HEK293 (cell line): ENCODE results near the gene CCM2.

ENCODE experiments used
- CTCF ChIA-PET: fragments of 350-600 bp; formaldehyde crosslinking; extraction: SDS; loops from one replicate; lab custom pipeline; 2021; ENCODE audit warnings: antibody characterized with exemption; lab: Yijun Ruan, JAX
- POLR2A ChIA-PET: fragments of 300-600 bp; formaldehyde crosslinking; extraction: SDS; loops from one replicate; lab custom pipeline; 2020; ENCODE audit warnings: antibody characterized with exemption, inconsistent platforms; lab: Yijun Ruan, JAX
- H3K27ac ChIP-seq: fragments of 200-500 bp; sonication (Bioruptor generic); 2 replicates; pipeline ENCODE4 v1.5.1; 2014; ENCODE audit warnings: low read depth, low read length, control low read depth, inconsistent platforms; ENCODE audit errors: extremely low read depth
- H3K36me3 ChIP-seq, 2 experiments: fragments of 200-500 bp in 1 of 2; sonication (Bioruptor generic) in 1 of 2; 1 replicate in 1 of 2; 2 replicates in 1 of 2; pipeline ENCODE4 v1.5.1; 2014 to 2017; ENCODE audit warnings: inconsistent platforms in 2 of 2, low read length in 2 of 2; ENCODE audit not compliant: control insufficient read depth in 2 of 2, insufficient read depth in 1 of 2
- H3K4me1 ChIP-seq: fragments of 200-500 bp; sonication (Bioruptor generic); 2 replicates; pipeline ENCODE4 v1.5.1; 2014; ENCODE audit warnings: mild to moderate bottlenecking, low read length, inconsistent platforms; ENCODE audit not compliant: control insufficient read depth, insufficient read depth
- H3K4me3 ChIP-seq: 2 replicates; pipeline ENCODE4 v1.5.1; 2011; ENCODE audit warnings: low read depth, mild to moderate bottlenecking, control low read depth, low read length, moderate library complexity
- H3K9me3 ChIP-seq: fragments of 200-500 bp; sonication (Bioruptor generic); 2 replicates; pipeline ENCODE4 v1.5.1; 2014; ENCODE audit warnings: low read depth, low read length, inconsistent platforms; ENCODE audit not compliant: control insufficient read depth, insufficient read depth
- CTCF ChIP-seq: fragments of 450-650 bp; formaldehyde crosslinking; IDR thresholded peaks from 2 replicates; pipeline ENCODE4 v1.5.1; 2016; ENCODE audit warnings: missing biosample characterization, missing genetic modification characterization
- EGR2 ChIP-seq: fragments of 450-650 bp; formaldehyde crosslinking; IDR thresholded peaks from 2 replicates; pipeline ENCODE4 v1.5.1; 2016; ENCODE audit warnings: low read depth, missing biosample characterization, missing genetic modification characterization
- GFI1B ChIP-seq: fragments of 450-650 bp; formaldehyde crosslinking; IDR thresholded peaks from 2 replicates; pipeline ENCODE4 v1.5.1; 2016; ENCODE audit warnings: missing biosample characterization, missing genetic modification characterization
- PBX3 ChIP-seq: sonication (generic); formaldehyde crosslinking; IDR thresholded peaks from 2 replicates; pipeline ENCODE4 v1.8.1; 2022; ENCODE audit warnings: mild to moderate bottlenecking, moderate library complexity, missing genetic modification reagents
- SCRT1 ChIP-seq: fragments of 450-650 bp; formaldehyde crosslinking; IDR thresholded peaks from 2 replicates; pipeline ENCODE4 v1.5.1; 2016; ENCODE audit warnings: missing biosample characterization, missing genetic modification characterization, borderline replicate concordance
- SCRT2 ChIP-seq: fragments of 450-650 bp; formaldehyde crosslinking; IDR thresholded peaks from 2 replicates; pipeline ENCODE4 v1.5.1; 2016; ENCODE audit warnings: missing biosample characterization, missing genetic modification characterization
- ZBTB20 ChIP-seq: fragments of 450-650 bp; formaldehyde crosslinking; IDR thresholded peaks from 2 replicates; pipeline ENCODE4 v1.5.1; 2016; ENCODE audit warnings: missing biosample characterization, missing genetic modification characterization
- ZNF2 ChIP-seq: fragments of 450-650 bp; formaldehyde crosslinking; IDR thresholded peaks from 2 replicates; pipeline ENCODE4 v1.5.1; 2016; ENCODE audit warnings: missing biosample characterization, missing genetic modification characterization
- ZNF362 ChIP-seq: fragments of 450-650 bp; formaldehyde crosslinking; IDR thresholded peaks from 2 replicates; pipeline ENCODE4 v1.5.1; 2016; ENCODE audit warnings: missing biosample characterization, missing genetic modification characterization
- ZNF488 ChIP-seq: fragments of 450-650 bp; formaldehyde crosslinking; IDR thresholded peaks from 2 replicates; pipeline ENCODE4 v1.5.1; 2016; ENCODE audit warnings: missing biosample characterization, missing genetic modification characterization
- ZNF664 ChIP-seq: fragments of 450-650 bp; formaldehyde crosslinking; IDR thresholded peaks from 2 replicates; pipeline ENCODE4 v1.5.1; 2016; ENCODE audit warnings: missing biosample characterization, missing genetic modification characterization
- ZNF837 ChIP-seq: fragments of 450-650 bp; formaldehyde crosslinking; IDR thresholded peaks from 2 replicates; pipeline ENCODE4 v1.5.1; 2016; ENCODE audit warnings: missing biosample characterization, missing genetic modification characterization

Gene CCM2

GRCh38 chr7:45103958-45104843 is 104.2 kb downstream of the CCM2 start:
- CTCF ChIA-PET, result interaction anchor here (1.0 to 1.2 kb wide), 2 partner anchors 31 to 32 kb away, joined by 3 read pairs; no protein-coding TSS in a partner anchor
- Histone ChIP-seq H3K9me3 (no peaks in the 10 kb centered on the region), H3K27ac (no peak overlapping the region), H3K4me1 (no peaks in the 10 kb centered on the region), H3K36me3 (peaks cover 10 to 100% of the 10 kb centered on the region in 2 experiments), H3K4me3 (no peak overlapping the region)
- TF ChIP-seq PBX3 (CRISPR knock-in tag) (no peak), ZNF362 (no peak), ZNF837 (tag by site-specific recombination) (no peak), ZNF2 (tag by site-specific recombination) (no peak), EGR2 (tag by site-specific recombination) (no peak), ZNF488 (tag by site-specific recombination) (no peak), CTCF (no peak)
- POLR2A ChIA-PET, result interaction anchor here (0.9 kb wide), 1 partner anchor 103 kb away, joined by 3 read pairs; no protein-coding TSS in a partner anchor

GRCh38 chr7:45104844-45105587 is 105.0 kb downstream of the CCM2 start:
- Histone ChIP-seq H3K4me1 (no peaks in the 10 kb centered on the region), H3K27ac (no peak overlapping the region)
- CTCF ChIA-PET, result interaction anchor here (0.6 to 1.2 kb wide), 2 partner anchors 12 to 31 kb away, joined by 3 read pairs; no protein-coding TSS in a partner anchor
- TF ChIP-seq SCRT2 (tag by site-specific recombination), result peak; percentile 90
- TF ChIP-seq SCRT1 (tag by site-specific recombination), result peak; percentile 81
- no peak for TF ChIP-seq ZBTB20 (tag by site-specific recombination)
- TF ChIP-seq, all 188 proteins: peak for 2
- Histone ChIP-seq H3K4me3 (no peak overlapping the region), H3K9me3 (no peaks in the 10 kb centered on the region), H3K36me3 (peaks cover 10 to 94% of the 10 kb centered on the region in 2 experiments)
- POLR2A ChIA-PET, result no interaction called here

GRCh38 chr7:45105588-45106188 is 105.7 kb downstream of the CCM2 start:
- Histone ChIP-seq H3K4me1 (no peaks in the 10 kb centered on the region), H3K4me3 (no peak overlapping the region), H3K36me3 (peaks cover 10 to 88% of the 10 kb centered on the region in 2 experiments), H3K27ac (no peak overlapping the region), H3K9me3 (no peaks in the 10 kb centered on the region)
- 0 out of 2 replicates have a peak, but pooled peaks have one; percentile 17 for TF ChIP-seq ZNF664
- no peak for TF ChIP-seq GFI1B (tag by site-specific recombination)
- POLR2A ChIA-PET, result no interaction called here
- CTCF ChIA-PET, result interaction anchor here (0.6 to 1.2 kb wide), 2 partner anchors 13 to 30 kb away, joined by 3 read pairs; no protein-coding TSS in a partner anchor
